ENCODE data around the gene HIF3A. TPM values are rescaled to one million over a fixed set of nuclear protein-coding genes. Genes with fewer than 3 reads are reported as not detected.

Gene HIF3A
- total and polyA plus RNA-seq, 2 of the 4 experiments (the other 2 are of a cell fraction) = 0.02 TPM; not detected in 1

- TF ChIP-seq CHD1 (IDR thresholded peaks at IDR 0.05; ENCODE audit: low read depth, low read length) = no peak
- no peak for TF ChIP-seq RCOR1 (IDR thresholded peaks at IDR 0.05; ENCODE audit: insufficient replicate concordance, low read length)
- TF ChIP-seq ELK1 (IDR thresholded peaks at IDR 0.05; ENCODE audit: borderline replicate concordance, low read depth, low read length) = no peak
- TF ChIP-seq CEBPB (IDR thresholded peaks at IDR 0.05; ENCODE audit: low read depth, low read length) = no peak
- TF ChIP-seq, protein P1, sequence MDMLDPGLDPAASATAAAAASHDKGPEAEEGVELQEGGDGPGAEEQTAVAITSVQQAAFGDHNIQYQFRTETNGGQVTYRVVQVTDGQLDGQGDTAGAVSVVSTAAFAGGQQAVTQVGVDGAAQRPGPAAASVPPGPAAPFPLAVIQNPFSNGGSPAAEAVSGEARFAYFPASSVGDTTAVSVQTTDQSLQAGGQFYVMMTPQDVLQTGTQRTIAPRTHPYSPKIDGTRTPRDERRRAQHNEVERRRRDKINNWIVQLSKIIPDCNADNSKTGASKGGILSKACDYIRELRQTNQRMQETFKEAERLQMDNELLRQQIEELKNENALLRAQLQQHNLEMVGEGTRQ (IDR thresholded peaks at IDR 0.05; ENCODE audit: low read depth, low read length) = no peak
- no peak for TF ChIP-seq CTCF (conservative IDR thresholded peaks at IDR 0.05; ENCODE audit: low read depth, low read length)
- TF ChIP-seq MAZ (IDR thresholded peaks at IDR 0.05; ENCODE audit: borderline replicate concordance, low read depth, low read length) = no peak
- TF ChIP-seq FOS (IDR thresholded peaks at IDR 0.05; ENCODE audit: low read depth, low read length) = no peak
- TF ChIP-seq SMC3 (IDR thresholded peaks at IDR 0.05; ENCODE audit: low read depth, low read length) = no peak
- TF ChIP-seq NFE2L2 (IDR thresholded peaks at IDR 0.05; ENCODE audit: low read depth, low read length) = no peak
- TF ChIP-seq POLR2A (IDR thresholded peaks at IDR 0.05; ENCODE audit: low read depth, low read length) = no peak
- Histone ChIP-seq H3K4ac (ENCODE audit: low read depth, low read length) (no peak overlapping the region), H4K91ac (ENCODE audit: insufficient read depth, low read depth, low read length) (no peak overlapping the region), H4K8ac (ENCODE audit: low read depth in 2 of 2, low read length in 2 of 2) (no peak overlapping the region), H3K4me1 (ENCODE audit: control insufficient read depth, insufficient read depth, low read length) (no peaks in the 10 kb centered on the region), H2AK5ac (ENCODE audit: low read depth, low read length) (no peak overlapping the region), H3K79me1 (ENCODE audit: low read depth in 1 of 2, low read length in 2 of 2) (no peaks in the 10 kb centered on the region), H2AK9ac (replicated peaks; ENCODE audit: low read depth, low read length, poor library complexity) (no peak overlapping the region), H2BK120ac (ENCODE audit: low read depth, low read length) (no peak overlapping the region), H3K23ac (ENCODE audit: low read depth, low read length) (no peak overlapping the region), H3K27ac (ENCODE audit: insufficient read depth, low read length) (no peak overlapping the region), H3K56ac (ENCODE audit: extremely low read depth, insufficient read depth, low read length) (no peak overlapping the region), H3K9me3 (ENCODE audit: control insufficient read depth, insufficient read depth, low read length) (no peaks in the 10 kb centered on the region), H3K18ac (ENCODE audit: low read depth, low read length) (no peak overlapping the region), H3K14ac (replicated peaks; ENCODE audit: low read depth, low read length) (no peak overlapping the region), H4K20me1 (ENCODE audit: insufficient read depth, low read length) (no peaks in the 10 kb centered on the region), H3K4me2 (ENCODE audit: low read depth, low read length) (no peak overlapping the region), H2AFZ (replicated peaks; ENCODE audit: low read length, poor library complexity) (no peak overlapping the region), H3K9me1 (ENCODE audit: insufficient read depth, low read length) (no peaks in the 10 kb centered on the region), H2BK5ac (ENCODE audit: low read depth, low read length, poor library complexity, severe bottlenecking) (no peak overlapping the region), H3K9ac (ENCODE audit: low read depth, low read length) (no peak overlapping the region), H3K36me3 (ENCODE audit: control insufficient read depth, insufficient read depth, low read length) (no peaks in the 10 kb centered on the region), H2BK15ac (ENCODE audit: low read depth, low read length) (no peak overlapping the region), H3K27me3 (ENCODE audit: control insufficient read depth, insufficient read depth, low read length) (peaks cover 33% of the 10 kb centered on the region), H3K4me3 (ENCODE audit: insufficient read depth, low read depth, low read length) (no peak overlapping the region), H2BK20ac (ENCODE audit: low read depth, low read length) (no peak overlapping the region), H4K5ac (ENCODE audit: low read depth, low read length) (no peak overlapping the region)
- WGBS, 2 experiments (ENCODE audit: extremely low coverage in 2 of 2, insufficient read length in 1 of 2) = 34% methylated on average over 4 of the region's 10 CpGs; no CpG with 5 or more reads in 1 of the 2 experiments
- intact Hi-C loops (cut with micrococcal nuclease) = no loop called here
- CTCF ChIA-PET = no interaction called here
- dilution Hi-C loops (cut with HindIII; ENCODE audit: low sequenced_read_pairs, unreplicated experiment) = no loop called here
- ATAC-seq (ENCODE audit: low read depth) = no peak
- in situ Hi-C loops (cut with MboI; ENCODE audit: low sequenced_read_pairs) = no loop called here
- no peak for DNase-seq
- POLR2A ChIA-PET (ENCODE audit: unreplicated experiment) = no interaction called here
- BruUV-seq (replicated peaks) = no TSS peak
Observed at GRCh38 chr19:46339446-46339845, 42.6 kb downstream of the HIF3A start.
